ENCODE measurements around the gene DCDC1. TPM values are rescaled to one million over a fixed set of nuclear protein-coding genes. Genes with fewer than 3 reads are reported as not detected.

Gene DCDC1
- total RNA-seq, 1 donor: 0.21 TPM

DNA sequence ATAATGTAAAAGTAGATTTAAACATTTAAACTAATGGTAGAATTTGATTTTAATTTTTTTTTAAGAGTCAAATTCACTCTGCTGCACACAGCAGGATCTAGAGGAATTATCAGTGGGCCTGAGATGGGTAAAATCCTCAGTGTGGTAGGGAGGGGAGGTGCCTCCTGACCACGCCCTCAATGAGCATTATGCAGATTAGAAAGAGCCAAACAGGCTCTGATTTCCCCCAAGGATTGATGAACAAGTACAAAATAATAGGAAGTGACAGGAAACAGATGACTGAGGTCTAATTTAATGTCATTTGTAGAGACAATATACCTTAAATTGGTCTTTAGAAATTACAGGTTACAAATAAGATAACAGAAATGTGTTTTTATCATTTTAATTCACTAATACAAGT lies 155.2 kb downstream of the DCDC1 start:
- H3K27me3 ChIP-seq (ENCODE audit: insufficient read depth, low read length): peaks cover 3% of the 10 kb centered on the region
- H3K9me3 ChIP-seq (ENCODE audit: low read depth, low read length): no peaks in the 10 kb centered on the region
- no peak overlapping the region for H3K4me3 ChIP-seq (ENCODE audit: low read length)
- no peaks in the 10 kb centered on the region for H3K4me1 ChIP-seq (ENCODE audit: insufficient read depth, low read length)

DNA sequence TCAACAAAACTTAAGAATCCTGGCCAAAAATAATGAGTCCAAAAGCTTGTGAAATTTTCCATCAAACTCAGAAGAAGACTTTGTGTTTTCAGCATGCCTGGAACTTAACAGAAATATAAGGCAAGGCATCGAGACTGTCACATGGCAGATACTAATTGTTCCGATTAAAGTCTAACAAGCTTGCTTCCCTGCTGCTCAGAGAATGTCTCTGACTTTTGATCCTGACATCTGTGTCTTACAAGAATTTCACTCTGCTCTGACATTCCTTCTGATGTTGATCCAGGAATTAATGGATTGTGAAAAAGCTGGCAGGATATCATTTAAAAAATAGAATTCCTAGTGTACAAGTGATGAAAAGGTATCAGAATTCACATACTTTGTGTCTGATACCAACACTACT lies 170.2 kb downstream of the DCDC1 start:
- H3K9me3 ChIP-seq (ENCODE audit: low read depth, low read length): no peaks in the 10 kb centered on the region
- no peak overlapping the region for H3K4me3 ChIP-seq (ENCODE audit: low read length)
- no peaks in the 10 kb centered on the region for H3K27me3 ChIP-seq (ENCODE audit: insufficient read depth, low read length)
- no peaks in the 10 kb centered on the region for H3K4me1 ChIP-seq (ENCODE audit: insufficient read depth, low read length)

DNA sequence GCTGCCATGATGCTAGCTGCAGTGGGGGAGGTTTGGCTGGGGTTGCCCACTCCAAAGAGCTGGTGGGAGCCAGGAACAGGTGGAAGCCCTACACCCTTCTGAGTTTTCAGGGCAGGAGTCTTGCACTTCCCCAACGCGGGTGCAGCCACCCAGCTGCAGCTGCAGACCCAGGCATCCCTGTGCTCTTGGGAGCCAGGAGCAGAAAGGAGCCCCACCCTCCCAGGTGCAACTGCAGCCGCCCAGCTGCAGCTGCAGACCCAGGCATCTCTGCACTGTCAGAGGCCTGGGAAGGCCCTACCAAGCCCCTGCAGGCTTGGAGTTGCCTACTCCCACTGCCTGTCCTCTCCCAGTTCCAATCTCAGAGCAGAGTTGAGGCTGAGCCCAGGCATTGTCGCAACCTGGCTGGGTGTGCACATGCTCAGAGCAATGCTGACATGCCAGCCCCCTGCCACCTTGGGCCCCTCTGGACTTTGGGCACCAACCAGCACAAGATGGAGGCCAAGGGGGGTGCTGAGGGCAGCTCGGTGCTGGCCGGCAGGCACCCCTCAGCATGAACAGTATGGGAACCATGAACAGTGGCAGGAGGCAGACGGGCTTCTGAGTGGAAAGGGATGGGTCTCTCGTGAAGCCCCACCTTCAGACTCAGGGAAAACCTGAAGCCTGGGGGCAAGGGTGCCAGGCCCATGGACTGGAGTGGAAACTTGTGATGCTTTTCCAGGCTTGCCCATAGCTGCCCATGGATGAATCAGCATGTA lies 195.4 kb downstream of the DCDC1 start:
- H3K4me3 ChIP-seq (ENCODE audit: low read length): no peak overlapping the region
- H3K9me3 ChIP-seq (ENCODE audit: low read depth, low read length): peaks cover 12% of the 10 kb centered on the region
- no peaks in the 10 kb centered on the region for H3K4me1 ChIP-seq (ENCODE audit: insufficient read depth, low read length)
- H3K27me3 ChIP-seq (ENCODE audit: insufficient read depth, low read length): no peaks in the 10 kb centered on the region

DNA sequence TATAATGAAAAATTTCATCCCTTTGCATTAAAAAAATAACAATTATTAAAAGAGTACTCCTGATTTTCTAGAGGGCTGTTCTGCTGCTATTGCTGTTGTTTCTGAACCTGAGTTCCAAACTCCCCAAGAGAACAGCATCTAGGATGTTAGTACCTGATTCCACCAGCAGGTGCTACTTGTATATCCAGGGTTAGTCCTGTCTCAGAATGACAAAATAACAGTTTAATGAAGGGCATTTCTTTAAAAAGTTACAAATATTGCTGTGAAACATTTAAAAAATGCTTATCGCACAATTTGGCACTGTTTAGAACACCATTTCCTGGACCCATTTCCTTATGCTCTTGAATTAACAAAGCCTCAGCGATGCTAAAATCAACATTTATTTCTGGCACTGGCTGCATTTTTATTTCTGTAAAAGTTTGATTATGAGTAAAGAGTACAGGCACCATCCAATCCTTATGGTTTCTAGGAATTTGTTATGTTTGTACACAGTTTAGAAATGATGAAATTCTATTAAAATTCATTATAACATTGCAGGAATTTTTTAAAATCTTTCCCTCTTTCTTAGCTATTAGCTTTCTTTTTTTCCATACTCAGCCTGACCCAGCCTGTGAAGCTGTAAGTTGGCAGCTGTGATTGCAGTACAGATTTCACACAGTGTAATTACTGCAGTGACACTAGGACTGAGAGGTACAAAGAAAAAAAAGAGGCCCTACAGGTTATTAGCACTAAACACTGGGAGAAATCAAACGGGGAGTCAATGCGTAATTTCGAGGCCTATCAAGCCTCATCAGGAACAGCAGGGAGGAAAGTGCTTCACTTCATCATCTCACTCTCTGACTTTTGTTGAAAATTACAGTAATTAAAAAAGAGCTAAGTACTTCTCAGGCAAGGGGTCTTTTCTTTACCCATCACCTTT lies 208.8 kb downstream of the DCDC1 start:
- H3K9me3 ChIP-seq (ENCODE audit: low read depth, low read length): no peaks in the 10 kb centered on the region
- H3K4me3 ChIP-seq (ENCODE audit: low read length): no peak overlapping the region
- no peaks in the 10 kb centered on the region for H3K4me1 ChIP-seq (ENCODE audit: insufficient read depth, low read length)
- no peaks in the 10 kb centered on the region for H3K27me3 ChIP-seq (ENCODE audit: insufficient read depth, low read length)

DNA sequence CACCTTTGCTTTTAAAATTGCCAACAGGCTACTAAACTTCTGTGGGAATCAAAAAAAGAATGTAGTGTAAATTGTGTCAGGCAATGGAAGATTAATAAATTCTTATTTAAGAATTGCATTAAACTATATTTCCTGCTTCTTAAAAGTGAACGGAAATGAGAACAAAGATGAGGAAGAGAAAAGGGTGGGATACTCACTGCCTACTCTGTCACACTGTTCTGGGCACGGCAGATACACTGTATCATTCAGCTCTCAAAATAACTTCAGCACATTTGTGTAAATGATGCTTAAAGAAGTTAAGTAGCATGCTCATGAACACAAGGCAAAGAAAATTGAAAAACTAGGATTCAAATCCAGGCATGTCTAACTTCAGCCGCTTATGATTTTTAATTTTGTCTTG lies 218.7 kb downstream of the DCDC1 start:
- no peak overlapping the region for H3K4me3 ChIP-seq (ENCODE audit: low read length)
- no peaks in the 10 kb centered on the region for H3K9me3 ChIP-seq (ENCODE audit: low read depth, low read length)
- H3K4me1 ChIP-seq (ENCODE audit: insufficient read depth, low read length): no peaks in the 10 kb centered on the region

DNA sequence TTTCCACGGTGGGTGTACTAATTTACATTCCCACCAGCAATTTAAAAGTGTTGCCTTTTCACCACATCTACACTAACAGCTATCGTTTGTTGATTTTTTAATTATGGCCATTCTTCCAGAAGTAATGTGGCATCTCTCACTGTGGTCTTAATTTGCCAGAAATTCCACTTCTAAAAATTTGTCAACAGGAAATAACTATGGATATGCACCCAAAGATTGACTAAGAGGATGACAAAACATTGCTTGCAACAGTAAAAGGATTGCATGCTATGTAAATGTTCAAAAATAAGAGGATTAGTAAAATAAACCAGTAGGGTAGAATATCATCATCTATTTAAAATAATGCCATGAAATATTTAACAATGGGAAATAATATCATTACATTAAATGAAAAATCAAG lies 219.5 kb downstream of the DCDC1 start:
- H3K27me3 ChIP-seq (ENCODE audit: insufficient read depth, low read length): no peaks in the 10 kb centered on the region
- H3K9me3 ChIP-seq (ENCODE audit: low read depth, low read length): no peaks in the 10 kb centered on the region
- no peaks in the 10 kb centered on the region for H3K4me1 ChIP-seq (ENCODE audit: insufficient read depth, low read length)

More for the DNA sequence above, 218.7 kb downstream of the DCDC1 start:
- H3K27me3 ChIP-seq (ENCODE audit: insufficient read depth, low read length): no peaks in the 10 kb centered on the region

DNA sequence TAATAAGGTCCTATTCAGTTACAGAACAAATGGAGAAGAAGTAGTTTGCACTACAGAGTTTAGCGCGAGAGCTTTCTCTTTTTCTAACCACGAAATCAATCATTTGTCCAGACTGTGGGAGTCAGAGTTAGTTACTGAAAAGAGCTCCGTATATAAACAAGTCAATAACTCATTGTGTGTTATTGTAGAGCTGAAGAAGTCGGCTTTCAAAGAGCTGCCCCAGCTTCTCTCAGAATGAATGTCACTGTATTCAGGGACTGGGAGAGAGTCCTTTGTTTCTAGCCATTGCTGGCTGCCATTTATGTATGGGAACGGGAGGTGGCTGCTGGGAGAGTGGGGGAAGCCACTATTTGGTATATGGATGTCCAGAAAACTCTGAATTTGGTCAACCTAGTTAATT lies 227.8 kb downstream of the DCDC1 start:
- no peak overlapping the region for H3K4me3 ChIP-seq (ENCODE audit: low read length)
- no peaks in the 10 kb centered on the region for H3K9me3 ChIP-seq (ENCODE audit: low read depth, low read length)
- no peaks in the 10 kb centered on the region for H3K27me3 ChIP-seq (ENCODE audit: insufficient read depth, low read length)
- no peaks in the 10 kb centered on the region for H3K4me1 ChIP-seq (ENCODE audit: insufficient read depth, low read length)

More for the DNA sequence above, 219.5 kb downstream of the DCDC1 start:
- H3K4me3 ChIP-seq (ENCODE audit: low read length): no peak overlapping the region

DNA sequence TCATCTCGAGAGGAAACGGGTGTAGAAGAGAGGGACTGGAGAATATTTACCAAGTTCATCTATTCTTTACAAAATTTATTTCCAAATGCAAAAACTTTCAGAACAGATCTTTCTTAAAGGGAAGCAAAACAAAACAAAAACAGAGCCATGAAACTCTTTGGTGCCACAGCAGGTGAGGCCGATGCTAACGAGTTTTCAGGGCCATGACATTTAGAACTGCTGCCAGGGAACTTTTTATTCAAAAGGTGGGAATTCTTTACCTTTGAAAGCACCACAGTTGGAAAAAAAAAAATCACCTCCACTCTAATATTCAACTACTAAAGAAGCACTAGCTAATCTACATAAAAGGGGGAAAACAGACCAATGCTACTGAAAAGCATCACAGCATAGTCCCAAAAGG lies 230.1 kb downstream of the DCDC1 start:
- Histone ChIP-seq H3K27me3 (ENCODE audit: insufficient read depth, low read length) (no peaks in the 10 kb centered on the region), H3K4me3 (ENCODE audit: low read length) (no peak overlapping the region), H3K9me3 (ENCODE audit: low read depth, low read length) (no peaks in the 10 kb centered on the region), H3K4me1 (ENCODE audit: insufficient read depth, low read length) (no peaks in the 10 kb centered on the region)

DNA sequence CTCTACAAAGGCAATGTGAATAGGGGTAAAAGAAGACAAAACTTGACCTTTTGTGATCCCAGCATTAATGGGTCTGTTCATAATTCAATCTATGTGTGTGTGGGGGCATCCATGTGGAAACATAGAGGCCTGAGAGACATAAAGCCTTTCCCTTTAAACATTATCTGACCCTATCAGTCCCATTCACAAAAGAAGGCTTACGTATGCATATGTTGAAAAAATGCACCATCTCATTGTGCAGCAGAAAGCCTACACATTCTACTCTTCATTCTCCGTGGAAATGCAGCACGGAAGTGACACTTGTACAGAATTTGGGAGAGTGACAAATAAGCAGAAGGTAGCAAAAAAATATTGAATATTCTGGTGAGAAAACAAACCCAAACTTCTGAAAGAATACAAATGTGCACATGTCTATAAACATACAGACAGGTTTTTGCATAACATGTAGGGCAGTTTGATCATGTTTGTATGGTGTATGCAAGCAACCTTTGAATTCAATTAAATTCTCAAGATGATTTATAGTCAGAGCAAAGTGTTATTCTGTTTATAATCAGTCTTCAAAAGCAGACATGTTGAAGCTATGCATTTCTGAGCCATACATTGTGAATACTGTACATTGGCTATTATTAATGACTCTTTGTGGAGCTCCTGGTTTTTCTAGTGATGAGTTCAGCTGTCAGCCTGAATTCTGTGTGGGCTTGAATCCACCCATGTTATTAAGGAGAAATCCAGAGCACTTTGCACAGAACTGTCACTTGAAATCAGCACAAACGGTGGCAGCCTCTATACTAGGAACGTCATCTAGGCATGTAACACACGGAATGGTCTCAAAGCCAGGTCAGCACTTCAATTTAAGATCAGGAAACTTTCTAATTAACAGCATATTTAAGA lies 236.8 kb downstream of the DCDC1 start:
- Histone ChIP-seq H3K9me3 (ENCODE audit: low read depth, low read length) (no peaks in the 10 kb centered on the region), H3K4me3 (ENCODE audit: low read length) (no peak overlapping the region), H3K4me1 (ENCODE audit: insufficient read depth, low read length) (no peaks in the 10 kb centered on the region), H3K27me3 (ENCODE audit: insufficient read depth, low read length) (no peaks in the 10 kb centered on the region)

DNA sequence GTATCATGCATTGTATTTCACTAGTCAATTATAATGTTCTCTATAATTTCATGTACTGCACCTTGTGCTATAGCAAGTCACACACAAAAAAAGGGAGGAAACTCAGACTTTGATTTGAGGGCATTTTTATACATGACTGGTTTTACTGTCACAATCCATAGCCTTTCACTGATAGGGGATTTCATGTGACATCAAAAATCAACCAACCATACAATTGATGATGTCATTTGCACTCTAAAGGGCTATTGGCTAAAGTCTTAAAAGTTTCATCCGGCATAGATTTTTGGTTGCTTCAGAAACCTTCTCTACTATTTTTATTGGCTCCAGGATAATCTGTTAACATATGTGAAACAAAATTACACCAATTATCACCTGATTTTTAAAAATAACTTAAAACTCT lies 237.8 kb downstream of the DCDC1 start:
- Histone ChIP-seq H3K9me3 (ENCODE audit: low read depth, low read length) (no peaks in the 10 kb centered on the region), H3K4me1 (ENCODE audit: insufficient read depth, low read length) (no peaks in the 10 kb centered on the region), H3K27me3 (ENCODE audit: insufficient read depth, low read length) (no peaks in the 10 kb centered on the region), H3K4me3 (ENCODE audit: low read length) (no peak overlapping the region)

DNA sequence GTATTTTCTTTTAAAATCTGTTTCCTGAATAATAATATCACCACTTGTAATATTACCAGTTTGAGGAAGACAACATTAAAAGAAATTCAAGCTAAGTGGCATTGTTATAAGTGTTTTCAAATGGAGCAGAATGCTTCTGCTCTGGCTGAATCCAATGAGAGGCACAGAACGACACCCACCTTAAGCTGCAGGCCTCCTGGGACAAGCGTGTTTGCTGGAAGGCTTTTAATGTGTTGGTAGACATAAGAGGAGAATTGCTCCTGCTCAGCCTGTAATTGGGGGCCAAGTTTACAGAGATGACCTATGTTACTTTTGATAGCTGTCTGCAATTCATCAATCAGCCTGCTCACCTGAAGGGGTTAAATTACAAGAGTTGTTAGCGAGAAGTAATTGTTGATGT lies 242.2 kb downstream of the DCDC1 start:
- Histone ChIP-seq H3K4me3 (ENCODE audit: low read length) (no peak overlapping the region), H3K4me1 (ENCODE audit: insufficient read depth, low read length) (no peaks in the 10 kb centered on the region), H3K9me3 (ENCODE audit: low read depth, low read length) (no peaks in the 10 kb centered on the region), H3K27me3 (ENCODE audit: insufficient read depth, low read length) (no peaks in the 10 kb centered on the region)

DNA sequence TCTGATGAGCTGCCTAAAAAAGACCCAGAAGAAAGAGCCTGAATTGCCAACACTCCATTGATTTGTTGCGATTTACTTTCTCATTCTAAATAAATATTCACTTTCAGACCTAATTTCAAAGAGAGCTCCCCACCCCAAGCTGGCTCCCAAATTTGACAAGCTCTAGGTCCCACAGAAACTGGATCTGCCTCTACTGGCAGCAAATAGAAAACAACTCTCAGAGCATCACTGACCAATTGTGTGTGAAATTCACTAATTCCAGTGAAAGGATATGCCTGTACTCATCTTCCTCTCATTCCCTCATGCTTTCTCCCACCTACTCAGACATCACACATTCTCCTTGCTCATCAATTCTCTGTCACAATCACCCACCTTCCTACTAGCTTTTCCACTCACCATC lies 249.1 kb downstream of the DCDC1 start:
- Histone ChIP-seq H3K9me3 (ENCODE audit: low read depth, low read length) (no peaks in the 10 kb centered on the region), H3K4me1 (ENCODE audit: insufficient read depth, low read length) (no peaks in the 10 kb centered on the region), H3K27me3 (ENCODE audit: insufficient read depth, low read length) (no peaks in the 10 kb centered on the region), H3K4me3 (ENCODE audit: low read length) (no peak overlapping the region)

DNA sequence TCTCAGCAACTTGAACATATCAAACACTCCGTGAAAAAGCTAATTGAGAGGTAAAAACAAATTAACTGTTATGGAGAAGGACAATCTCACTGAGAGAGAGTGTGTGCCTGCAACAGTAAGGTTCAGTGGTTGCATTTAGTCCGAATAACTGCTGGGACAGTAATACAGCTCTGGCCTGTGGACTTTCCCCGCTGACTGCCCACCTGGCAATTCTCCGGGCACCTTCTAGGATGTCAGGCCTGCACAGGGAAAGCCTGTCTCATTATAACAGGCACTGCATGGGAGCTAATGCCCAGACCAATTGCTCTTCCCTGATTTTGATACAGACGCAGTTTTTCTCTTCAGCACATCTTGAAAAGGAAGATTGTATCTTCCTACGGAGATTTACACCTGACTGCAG lies 251.0 kb downstream of the DCDC1 start:
- H3K27me3 ChIP-seq (ENCODE audit: insufficient read depth, low read length): no peaks in the 10 kb centered on the region
- no peaks in the 10 kb centered on the region for H3K9me3 ChIP-seq (ENCODE audit: low read depth, low read length)
- no peaks in the 10 kb centered on the region for H3K4me1 ChIP-seq (ENCODE audit: insufficient read depth, low read length)
- H3K4me3 ChIP-seq (ENCODE audit: low read length): no peak overlapping the region

DNA sequence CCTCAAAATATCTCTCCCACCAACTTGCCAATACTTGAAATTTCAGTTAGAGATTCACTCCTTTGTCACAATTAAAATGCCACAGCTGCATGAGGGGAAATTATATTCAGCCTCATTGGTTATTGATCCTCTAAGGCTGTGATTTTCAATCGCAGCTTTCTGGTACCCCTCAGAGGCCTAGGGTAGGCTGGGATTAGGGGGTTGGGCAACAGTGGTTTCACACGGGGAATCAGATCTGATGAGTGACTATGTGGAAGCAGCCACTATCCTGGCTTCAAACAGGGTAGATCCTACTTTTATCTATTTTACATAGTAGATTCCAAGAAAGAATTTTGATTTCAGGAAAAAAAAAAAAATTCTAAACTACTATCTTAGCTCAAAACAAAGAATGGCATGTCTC lies 252.5 kb downstream of the DCDC1 start:
- no peak overlapping the region for H3K4me3 ChIP-seq (ENCODE audit: low read length)
- no peaks in the 10 kb centered on the region for H3K27me3 ChIP-seq (ENCODE audit: insufficient read depth, low read length)
- H3K4me1 ChIP-seq (ENCODE audit: insufficient read depth, low read length): no peaks in the 10 kb centered on the region
- H3K9me3 ChIP-seq (ENCODE audit: low read depth, low read length): no peaks in the 10 kb centered on the region

DNA sequence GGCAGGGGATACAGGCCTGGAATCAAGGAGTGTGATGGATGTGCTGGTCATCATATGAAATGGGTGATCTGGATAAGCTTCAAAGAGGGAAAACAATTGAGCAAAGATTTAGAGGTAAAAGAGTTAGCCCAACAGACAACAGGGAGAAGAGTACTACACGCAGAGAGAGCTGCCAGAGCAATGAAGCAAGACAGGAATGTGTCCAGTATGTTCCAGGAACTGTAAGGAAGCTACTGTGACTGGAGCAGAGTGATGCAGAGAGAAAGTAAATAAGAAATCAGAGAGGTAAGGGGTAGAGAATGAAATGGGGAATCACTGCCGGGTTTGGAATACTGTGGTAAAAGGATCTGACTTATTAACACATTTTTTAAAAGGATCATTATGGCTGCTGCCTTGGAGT lies 255.1 kb downstream of the DCDC1 start:
- Histone ChIP-seq H3K9me3 (ENCODE audit: low read depth, low read length) (no peaks in the 10 kb centered on the region), H3K27me3 (ENCODE audit: insufficient read depth, low read length) (no peaks in the 10 kb centered on the region), H3K4me3 (ENCODE audit: low read length) (no peak overlapping the region), H3K4me1 (ENCODE audit: insufficient read depth, low read length) (no peaks in the 10 kb centered on the region)

Data from mononuclear cell (primary cell).